ENCODE measurements around the gene MYO5B.

The MYO5B gene

GRCh38 chr18:50199921-50200320, 5.0 kb upstream of the MYO5B start:
- DNase-seq (ENCODE audit: low read depth) = no peak
- TF ChIP-seq MAX (IDR thresholded peaks at IDR 0.05; ENCODE audit: low read depth, low read length) (no peak), MYC (IDR thresholded peaks at IDR 0.05; ENCODE audit: low read depth, low read length) (no peak), CTCF (IDR thresholded peaks at IDR 0.05; ENCODE audit: low read depth, low read length) (no peak), POLR2A (IDR thresholded peaks at IDR 0.05; ENCODE audit: extremely low read depth, insufficient read length) (no peak)
- no peak overlapping the region for H3K4me3 ChIP-seq (ENCODE audit: low read depth, low read length)

- TF ChIP-seq MAX (IDR thresholded peaks at IDR 0.05; ENCODE audit: low read depth, low read length) (no peak), POLR2A (IDR thresholded peaks at IDR 0.05; ENCODE audit: extremely low read depth, insufficient read length) (no peak), MYC (IDR thresholded peaks at IDR 0.05; ENCODE audit: low read depth, low read length) (no peak), CTCF (IDR thresholded peaks at IDR 0.05; ENCODE audit: low read depth, low read length) (no peak)
- H3K4me3 ChIP-seq (ENCODE audit: low read depth, low read length) = no peak overlapping the region
- no peak for DNase-seq (ENCODE audit: low read depth)
These were observed 4.5 kb upstream of the MYO5B start for GRCh38 chr18:50199346-50199855.

- H3K4me3 ChIP-seq (ENCODE audit: low read depth, low read length) = no peak overlapping the region
- DNase-seq (ENCODE audit: low read depth) = no peak
- TF ChIP-seq MYC (IDR thresholded peaks at IDR 0.05; ENCODE audit: low read depth, low read length) (no peak), CTCF (IDR thresholded peaks at IDR 0.05; ENCODE audit: low read depth, low read length) (no peak), POLR2A (IDR thresholded peaks at IDR 0.05; ENCODE audit: extremely low read depth, insufficient read length) (no peak), MAX (IDR thresholded peaks at IDR 0.05; ENCODE audit: low read depth, low read length) (no peak)
These were observed 1.3 kb upstream of the MYO5B start for GRCh38 chr18:50196261-50196660.

GRCh38 chr18:50195689-50196088, 742 bp upstream of the MYO5B start:
- H3K4me3 ChIP-seq (ENCODE audit: low read depth, low read length) = no peak overlapping the region
- TF ChIP-seq CTCF (IDR thresholded peaks at IDR 0.05; ENCODE audit: low read depth, low read length) (no peak), POLR2A (IDR thresholded peaks at IDR 0.05; ENCODE audit: extremely low read depth, insufficient read length) (no peak), MYC (IDR thresholded peaks at IDR 0.05; ENCODE audit: low read depth, low read length) (no peak), MAX (IDR thresholded peaks at IDR 0.05; ENCODE audit: low read depth, low read length) (no peak)
- no peak for DNase-seq (ENCODE audit: low read depth)

GRCh38 chr18:50193796-50194630, 934 bp downstream of the MYO5B start:
- H3K4me3 ChIP-seq (ENCODE audit: low read depth, low read length) = no peak overlapping the region
- no peak for TF ChIP-seq MAX (IDR thresholded peaks at IDR 0.05; ENCODE audit: low read depth, low read length)
- no peak for TF ChIP-seq POLR2A (IDR thresholded peaks at IDR 0.05; ENCODE audit: extremely low read depth, insufficient read length)
- TF ChIP-seq CTCF (IDR thresholded peaks at IDR 0.05; ENCODE audit: low read depth, low read length) = no peak
- TF ChIP-seq MYC (IDR thresholded peaks at IDR 0.05; ENCODE audit: low read depth, low read length) = no peak
- DNase-seq (ENCODE audit: low read depth) = no peak

Data from NB4 (cell line).